Adrenal gland (tissue), 5 donors: Measurements from ENCODE around the gene NPEPL1.

Experiments used
- POLR2A ChIP-seq, 2 donors: fragments of 450-650 bp; IDR thresholded peaks; one replicate each; pipeline ENCODE4 v1.6.1; 2017; ENCODE audit warnings: antibody characterized with exemption in 2 of 2, mild to moderate bottlenecking in 2 of 2, moderate library complexity in 1 of 2
- TF ChIP-seq, protein P1 (sequence below), 6 experiments: fragments of 450-650 bp in 4 of 6; fragments of 200-600 bp in 2 of 6; sonication (generic) in 1 of 6; IDR thresholded peaks; 1 replicate in 5 of 6; 2 replicates in 1 of 6; pipeline versions ENCODE4 v1.5.1 to v1.8.0; 2016 to 2021; ENCODE audit warnings: antibody characterized with exemption in 6 of 6, mild to moderate bottlenecking in 2 of 6, moderate library complexity in 1 of 6
- donor health status: DM: no; HTN: no; CAD: no.

DNA sequence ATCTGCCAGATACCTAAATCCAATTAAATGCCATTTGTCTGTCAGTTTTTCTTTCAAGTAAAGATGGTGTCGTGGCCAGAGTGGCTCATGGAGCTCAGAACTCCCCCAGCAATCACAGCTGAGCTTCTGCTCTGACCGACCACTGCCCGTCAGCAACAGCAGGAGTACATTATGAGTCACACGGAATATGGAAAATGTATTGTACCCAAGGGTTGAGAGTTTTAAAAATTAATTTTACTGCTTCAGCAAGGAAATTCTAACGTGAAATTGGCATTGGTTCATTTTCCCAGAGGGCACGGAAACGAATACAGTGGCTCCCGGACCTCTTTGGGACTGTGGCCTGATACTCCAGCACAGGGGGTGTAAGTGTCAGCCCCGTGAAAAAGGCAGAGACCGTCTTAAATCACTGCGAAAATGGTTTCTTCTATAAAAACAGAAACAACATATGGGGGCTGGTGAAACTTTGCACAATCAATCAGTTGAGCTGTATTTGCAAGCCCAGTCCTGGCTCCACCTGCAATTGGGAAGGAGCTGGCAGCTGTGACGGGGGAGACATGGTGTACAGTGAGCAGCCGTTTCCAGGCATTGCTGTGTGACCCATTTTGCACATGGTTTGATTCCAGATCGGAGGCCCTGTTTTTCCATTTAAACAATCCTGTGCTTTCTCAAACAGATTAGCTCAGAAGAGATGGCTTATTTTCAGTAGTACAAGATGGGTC lies 12.8 kb downstream of the NPEPL1 start:
- TF ChIP-seq, protein P1, sequence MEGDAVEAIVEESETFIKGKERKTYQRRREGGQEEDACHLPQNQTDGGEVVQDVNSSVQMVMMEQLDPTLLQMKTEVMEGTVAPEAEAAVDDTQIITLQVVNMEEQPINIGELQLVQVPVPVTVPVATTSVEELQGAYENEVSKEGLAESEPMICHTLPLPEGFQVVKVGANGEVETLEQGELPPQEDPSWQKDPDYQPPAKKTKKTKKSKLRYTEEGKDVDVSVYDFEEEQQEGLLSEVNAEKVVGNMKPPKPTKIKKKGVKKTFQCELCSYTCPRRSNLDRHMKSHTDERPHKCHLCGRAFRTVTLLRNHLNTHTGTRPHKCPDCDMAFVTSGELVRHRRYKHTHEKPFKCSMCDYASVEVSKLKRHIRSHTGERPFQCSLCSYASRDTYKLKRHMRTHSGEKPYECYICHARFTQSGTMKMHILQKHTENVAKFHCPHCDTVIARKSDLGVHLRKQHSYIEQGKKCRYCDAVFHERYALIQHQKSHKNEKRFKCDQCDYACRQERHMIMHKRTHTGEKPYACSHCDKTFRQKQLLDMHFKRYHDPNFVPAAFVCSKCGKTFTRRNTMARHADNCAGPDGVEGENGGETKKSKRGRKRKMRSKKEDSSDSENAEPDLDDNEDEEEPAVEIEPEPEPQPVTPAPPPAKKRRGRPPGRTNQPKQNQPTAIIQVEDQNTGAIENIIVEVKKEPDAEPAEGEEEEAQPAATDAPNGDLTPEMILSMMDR (IDR thresholded peaks at IDR 0.05), result no peak
- TF ChIP-seq POLR2A (IDR thresholded peaks at IDR 0.05), result no peak
